Breast epithelium (tissue), 3 donors: ENCODE results near the gene AMOTL1.

Experiments used
- POLR2A ChIP-seq: fragments of 450-650 bp; IDR thresholded peaks from one replicate; pipeline ENCODE4 v1.6.1; 2016; ENCODE audit warnings: antibody characterized with exemption, mild to moderate bottlenecking, moderate library complexity
- TF ChIP-seq, protein P1 (sequence below), 3 donors: fragments of 450-650 bp; IDR thresholded peaks; one replicate each; pipeline ENCODE4 v1.5.1; 2016 to 2017; ENCODE audit warnings: antibody characterized with exemption in 3 of 3, mild to moderate bottlenecking in 3 of 3, moderate library complexity in 3 of 3

DNA sequence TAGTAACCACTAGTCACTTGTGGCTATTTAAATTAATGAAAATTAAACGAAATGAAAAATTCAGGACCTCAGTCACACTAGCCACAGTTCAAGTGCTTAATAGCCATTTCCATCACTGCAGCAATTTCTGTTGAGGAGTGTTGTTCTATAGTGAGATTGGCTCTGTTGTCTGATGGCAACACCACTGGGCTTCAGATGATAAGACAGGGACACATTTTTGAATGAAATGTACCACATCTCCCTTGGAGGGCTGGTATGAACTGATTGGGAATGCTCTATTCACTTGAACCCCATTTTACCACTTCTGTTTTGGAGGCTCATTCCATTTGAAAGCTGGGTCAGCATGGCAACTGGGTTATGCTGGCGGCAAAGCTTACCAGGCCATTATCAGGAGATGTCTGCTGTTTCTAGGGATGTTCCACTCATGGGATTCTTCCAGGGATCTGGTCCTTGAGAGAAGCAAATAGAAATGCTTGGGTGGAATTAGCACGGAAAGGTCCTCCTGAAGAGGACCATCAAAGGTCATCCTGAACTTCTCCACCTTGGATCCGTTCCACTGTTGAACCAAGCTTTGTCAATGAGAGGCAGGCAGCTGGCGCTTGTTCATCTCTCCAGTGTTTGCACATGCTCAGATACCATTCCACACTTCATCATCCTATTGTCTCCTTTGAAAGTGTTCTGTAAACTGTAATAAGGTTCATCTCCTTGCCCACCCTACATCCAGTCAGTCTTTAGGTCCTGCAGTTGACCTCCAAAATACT is 7.6 kb downstream of the AMOTL1 start:
- TF ChIP-seq POLR2A: no peak
- TF ChIP-seq, protein P1, sequence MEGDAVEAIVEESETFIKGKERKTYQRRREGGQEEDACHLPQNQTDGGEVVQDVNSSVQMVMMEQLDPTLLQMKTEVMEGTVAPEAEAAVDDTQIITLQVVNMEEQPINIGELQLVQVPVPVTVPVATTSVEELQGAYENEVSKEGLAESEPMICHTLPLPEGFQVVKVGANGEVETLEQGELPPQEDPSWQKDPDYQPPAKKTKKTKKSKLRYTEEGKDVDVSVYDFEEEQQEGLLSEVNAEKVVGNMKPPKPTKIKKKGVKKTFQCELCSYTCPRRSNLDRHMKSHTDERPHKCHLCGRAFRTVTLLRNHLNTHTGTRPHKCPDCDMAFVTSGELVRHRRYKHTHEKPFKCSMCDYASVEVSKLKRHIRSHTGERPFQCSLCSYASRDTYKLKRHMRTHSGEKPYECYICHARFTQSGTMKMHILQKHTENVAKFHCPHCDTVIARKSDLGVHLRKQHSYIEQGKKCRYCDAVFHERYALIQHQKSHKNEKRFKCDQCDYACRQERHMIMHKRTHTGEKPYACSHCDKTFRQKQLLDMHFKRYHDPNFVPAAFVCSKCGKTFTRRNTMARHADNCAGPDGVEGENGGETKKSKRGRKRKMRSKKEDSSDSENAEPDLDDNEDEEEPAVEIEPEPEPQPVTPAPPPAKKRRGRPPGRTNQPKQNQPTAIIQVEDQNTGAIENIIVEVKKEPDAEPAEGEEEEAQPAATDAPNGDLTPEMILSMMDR (IDR thresholded peaks at IDR 0.05): no peak
